Measurements from ENCODE around the gene ZNF774. TPM values are rescaled to one million over a fixed set of nuclear protein-coding genes. Genes with fewer than 3 reads are reported as not detected.

ZNF774 gene
- total RNA-seq = 0.86 and 1.7 TPM in 2 replicates

GRCh38 chr15:90352107-90352893 lies at the start of gene ZNF774:
Gene ZNF774, plus strand, starts transcription at chr15:90352284. Its CDS starts 2,377 bp downstream, at chr15:90354661.

GRCh38 chr15:90387534-90388461 lies 35.7 kb downstream of the ZNF774 start, which contains the start of gene IQGAP1:
Gene IQGAP1, plus strand, starts transcription at chr15:90388242. Its CDS starts 100 bp downstream, at chr15:90388342.

Other genes with a start within 250 kb of the ZNF774 start
- 24.0 and 37.2 TPM in 2 replicates for gene IDH2, start 249.8 kb upstream of the ZNF774 start, total RNA-seq
- gene SEMA4B, start 151.0 kb upstream of the ZNF774 start, total RNA-seq = 16.2 and 36.7 TPM in 2 replicates
- 28.2 and 40.2 TPM in 2 replicates for gene CIB1, start 118.3 kb upstream of the ZNF774 start, total RNA-seq
- 4.6 and 5.8 TPM in 2 replicates for gene GDPGP1, start 118.1 kb upstream of the ZNF774 start, total RNA-seq
- 0.09 and 0.16 TPM in 2 replicates for gene TTLL13, start 102.7 kb upstream of the ZNF774 start, total RNA-seq
- 42.9 and 48.2 TPM in 2 replicates for gene NGRN, start 86.6 kb upstream of the ZNF774 start, total RNA-seq
- 83.8 and 172 TPM in 2 replicates for gene IQGAP1, start 36.0 kb downstream of the ZNF774 start, total RNA-seq
- 7.8 and 10.4 TPM in 2 replicates for gene CRTC3, start 177.6 kb downstream of the ZNF774 start, total RNA-seq